GM21526 (cell line): ENCODE data around the gene PARP8.
A peak's percentile ranks its signal among the peaks of the same experiment; 100 is the strongest.

ENCODE experiments used
- ATAC-seq: cut with Tn5 transposase; IDR thresholded peaks from one replicate; pipeline ENCODE4 v1.9.1; 2021; ENCODE audit warnings: moderate library complexity; ENCODE audit not compliant: unreplicated experiment, low FRiP score

The PARP8 gene

GRCh38 chr5:50829023-50829422 is 162.6 kb downstream of the PARP8 start:
- ATAC-seq, result no peak

- no peak for ATAC-seq
Measured at GRCh38 chr5:50832657-50833284, 166.3 kb downstream of the PARP8 start.

- no peak for ATAC-seq
Measured at GRCh38 chr5:50836356-50836755, 169.9 kb downstream of the PARP8 start.

- no peak for ATAC-seq
Measured at GRCh38 chr5:50839472-50839871, 173.0 kb downstream of the PARP8 start.

GRCh38 chr5:50843091-50843490 is 176.7 kb downstream of the PARP8 start:
- ATAC-seq, result no peak

- ATAC-seq, result no peak
Measured at GRCh38 chr5:50846261-50846660, 179.8 kb downstream of the PARP8 start.

- ATAC-seq, result no peak
Measured at GRCh38 chr5:50849554-50849953, 183.1 kb downstream of the PARP8 start.

GRCh38 chr5:50853151-50853550 is 186.7 kb downstream of the PARP8 start:
- ATAC-seq, result peak; percentile 78

GRCh38 chr5:50854082-50854481 is 187.6 kb downstream of the PARP8 start:
- no peak for ATAC-seq

GRCh38 chr5:50855001-50855400 is 188.6 kb downstream of the PARP8 start:
- no peak for ATAC-seq

- peak; percentile 85 for ATAC-seq
Measured at GRCh38 chr5:50856401-50857119, 190.1 kb downstream of the PARP8 start.

GRCh38 chr5:50863534-50864170 is 197.2 kb downstream of the PARP8 start:
- no peak for ATAC-seq

- ATAC-seq, result no peak
Measured at GRCh38 chr5:50864466-50864865, 198.0 kb downstream of the PARP8 start.

GRCh38 chr5:50866415-50866814 is 200.0 kb downstream of the PARP8 start:
- no peak for ATAC-seq

GRCh38 chr5:50867140-50867539 is 200.7 kb downstream of the PARP8 start:
- ATAC-seq, result no peak

GRCh38 chr5:50873595-50874277 is 207.3 kb downstream of the PARP8 start:
- no peak for ATAC-seq

GRCh38 chr5:50874306-50875001 is 208.0 kb downstream of the PARP8 start:
- no peak for ATAC-seq

- no peak for ATAC-seq
Measured at GRCh38 chr5:50875002-50875344, 208.5 kb downstream of the PARP8 start.

- ATAC-seq, result no peak
Measured at GRCh38 chr5:50878470-50878869, 212.0 kb downstream of the PARP8 start.

GRCh38 chr5:50881407-50881806 is 215.0 kb downstream of the PARP8 start:
- no peak for ATAC-seq
